ENCODE results near the gene GSTT2.
"Not testable (repeated sequence)": the region's sequence is repeated elsewhere in the genome, so short reads cannot be mapped to it uniquely, and the experiment has no call there.

Gene GSTT2

DNA sequence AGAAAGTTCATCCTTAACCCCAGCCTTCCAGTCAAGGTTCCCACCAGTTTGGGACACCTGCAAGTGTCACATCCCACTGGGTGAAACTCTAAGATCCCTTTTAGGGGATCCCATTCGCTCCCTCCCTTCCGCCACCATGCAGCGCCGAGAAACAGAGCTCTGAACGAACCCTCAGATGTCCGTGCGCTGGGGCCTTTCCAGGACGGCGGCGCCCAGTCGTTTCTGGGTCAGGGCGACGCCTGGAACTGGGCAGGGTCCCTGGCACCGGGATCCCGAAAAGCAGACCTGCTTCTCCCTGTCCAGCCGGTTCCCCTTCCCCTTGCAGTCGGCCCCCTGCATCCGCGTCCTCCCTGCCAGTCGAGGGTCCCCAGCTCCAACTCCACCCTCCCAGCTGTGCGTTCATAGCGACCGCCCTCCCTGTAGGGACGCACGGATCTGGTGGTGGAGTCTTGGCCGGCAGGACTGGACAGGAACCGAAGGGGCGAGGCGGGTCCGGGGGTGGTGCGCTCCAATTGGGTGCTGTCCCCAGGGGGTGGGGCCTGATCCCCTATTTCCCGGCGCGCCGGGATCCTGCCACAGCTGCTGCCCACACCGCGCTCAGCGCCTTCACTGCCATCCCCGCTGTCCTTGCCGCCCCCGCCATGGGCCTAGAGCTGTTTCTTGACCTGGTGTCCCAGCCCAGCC lies at the start of gene GSTT2:
GSTT2 (plus strand) TSS at position 578 of the 684 bp plus-strand sequence.
- DNase-seq = not testable (repeated sequence)

DNA sequence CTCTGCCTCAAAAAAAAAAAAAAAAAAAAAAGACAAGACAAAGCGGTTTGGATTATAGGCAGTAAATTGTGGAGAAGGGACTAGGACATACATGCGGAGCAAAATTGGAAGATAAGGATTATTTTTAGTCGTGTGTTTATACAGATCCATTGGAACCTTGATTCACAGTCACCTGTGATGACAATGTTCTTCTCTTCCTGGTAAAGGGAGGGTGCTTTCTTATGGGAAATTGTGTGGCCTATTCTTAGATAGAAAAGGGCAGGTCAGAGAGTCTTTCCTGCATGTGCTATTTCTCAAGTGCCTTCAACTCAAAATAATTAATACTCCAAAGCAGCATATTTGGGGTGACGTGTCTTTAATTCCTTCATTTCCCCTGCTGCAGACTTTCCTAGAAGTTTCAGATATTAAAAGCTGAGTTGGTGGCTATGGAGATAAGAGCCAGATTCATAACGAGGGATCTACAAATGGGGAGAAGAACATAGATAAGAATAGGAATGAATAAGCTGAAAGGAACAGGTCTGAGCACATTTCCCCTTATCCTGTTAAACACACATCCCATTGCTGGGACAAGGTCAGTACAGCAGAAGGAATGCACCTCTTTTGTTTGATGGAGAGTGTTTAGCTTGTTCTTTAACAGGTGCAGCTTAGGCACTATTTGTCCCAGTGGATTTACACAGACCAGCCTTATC lies 41.5 kb upstream of the GSTT2 start:
- no peak for DNase-seq

DNA sequence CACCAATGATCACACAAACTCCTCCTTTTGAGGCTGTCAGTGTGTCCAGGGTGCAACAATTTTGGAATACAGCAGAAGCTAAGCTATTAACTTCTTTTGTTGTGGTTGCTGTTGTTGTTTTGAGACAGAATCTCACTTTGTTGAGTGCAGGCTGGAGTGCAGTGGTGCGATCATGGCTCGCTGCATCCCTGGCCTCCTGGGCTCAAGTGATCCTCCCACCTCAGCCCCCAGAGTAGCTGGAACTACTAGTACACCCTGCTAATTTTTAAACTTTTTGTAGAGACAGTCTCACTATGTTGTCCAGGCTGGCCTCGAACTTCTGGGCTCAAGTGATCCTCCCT lies 40.9 kb upstream of the GSTT2 start:
- DNase-seq = no peak

DNA sequence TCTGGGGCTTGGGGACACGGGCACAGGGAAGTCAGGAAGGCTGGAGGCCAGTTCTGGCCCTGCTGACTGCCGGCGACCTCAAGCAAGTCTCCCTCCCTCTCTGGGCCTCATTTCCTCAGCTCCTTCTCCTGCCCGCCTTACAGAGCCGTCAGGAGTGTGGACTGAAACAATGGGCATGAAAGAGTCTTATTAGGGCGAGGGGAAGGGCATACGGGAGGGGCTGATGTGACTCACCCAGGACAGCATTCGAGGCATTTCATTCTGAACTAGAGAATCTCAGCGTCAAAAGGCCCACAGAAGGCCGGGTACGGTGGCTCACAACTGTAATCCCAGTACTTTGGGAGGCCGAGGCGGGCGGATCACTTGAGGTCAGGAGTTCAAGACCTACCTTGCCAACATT lies 39.8 kb upstream of the GSTT2 start:
- not testable (repeated sequence) for DNase-seq

DNA sequence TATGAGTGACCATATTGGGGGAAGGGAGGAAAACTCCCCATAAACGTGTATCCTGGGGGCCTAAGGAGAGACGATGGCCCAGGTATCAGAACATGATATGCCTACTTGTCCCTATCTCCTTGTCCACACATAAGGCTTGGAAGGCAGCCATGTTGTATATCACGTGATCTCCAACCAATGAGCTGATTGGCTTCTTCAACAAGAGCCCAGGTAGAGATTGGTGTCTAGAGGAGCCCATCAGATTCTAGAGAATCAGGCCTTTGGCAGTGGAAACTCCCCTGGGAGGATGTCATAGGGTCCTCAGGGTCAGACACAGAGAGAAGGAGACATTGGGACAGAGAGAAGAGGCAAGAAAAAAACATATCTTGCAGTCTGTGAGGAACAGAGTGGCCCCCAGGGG lies 32.5 kb upstream of the GSTT2 start:
- not testable (repeated sequence) for DNase-seq

DNA sequence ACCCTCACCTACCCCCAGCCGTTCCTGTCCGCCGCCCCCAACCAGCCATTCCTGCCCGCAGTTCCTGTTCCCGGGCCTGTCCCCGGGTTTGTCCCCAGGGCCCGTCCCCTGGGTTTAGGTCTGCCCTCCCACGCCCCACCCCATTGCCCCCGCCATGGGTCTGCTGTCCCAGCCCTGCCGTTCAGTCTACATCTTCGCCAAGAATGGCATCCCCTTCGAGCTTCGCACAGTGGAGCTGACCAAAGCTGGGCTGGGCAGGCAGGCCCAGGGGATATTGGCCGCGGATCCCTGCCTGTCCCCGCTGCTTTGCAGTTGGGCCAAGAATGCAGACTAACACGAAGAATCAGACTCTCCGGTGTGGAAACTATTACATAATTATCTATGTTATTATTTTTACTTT lies 30.2 kb upstream of the GSTT2 start:
- DNase-seq = not testable (repeated sequence)

DNA sequence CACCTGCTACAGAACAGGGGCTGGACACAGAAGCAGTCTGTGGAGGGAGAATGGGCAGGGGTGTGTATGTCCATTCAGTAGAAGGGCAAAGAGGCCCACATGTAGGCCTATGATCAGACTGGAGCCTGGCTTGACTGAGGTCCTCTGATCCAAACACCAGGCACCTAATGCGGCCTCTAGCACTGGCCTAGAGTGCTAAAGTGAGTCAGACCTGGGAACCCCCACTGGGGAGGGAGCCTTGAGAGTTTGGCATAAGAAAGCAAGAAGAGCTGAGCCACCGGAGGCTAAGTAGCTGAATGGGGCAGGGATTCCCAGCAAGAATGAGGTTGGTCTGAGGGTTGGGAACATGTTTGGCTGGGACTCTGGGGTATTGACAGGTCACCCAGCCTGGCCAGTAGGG lies 28.6 kb upstream of the GSTT2 start:
- DNase-seq = not testable (repeated sequence)

DNA sequence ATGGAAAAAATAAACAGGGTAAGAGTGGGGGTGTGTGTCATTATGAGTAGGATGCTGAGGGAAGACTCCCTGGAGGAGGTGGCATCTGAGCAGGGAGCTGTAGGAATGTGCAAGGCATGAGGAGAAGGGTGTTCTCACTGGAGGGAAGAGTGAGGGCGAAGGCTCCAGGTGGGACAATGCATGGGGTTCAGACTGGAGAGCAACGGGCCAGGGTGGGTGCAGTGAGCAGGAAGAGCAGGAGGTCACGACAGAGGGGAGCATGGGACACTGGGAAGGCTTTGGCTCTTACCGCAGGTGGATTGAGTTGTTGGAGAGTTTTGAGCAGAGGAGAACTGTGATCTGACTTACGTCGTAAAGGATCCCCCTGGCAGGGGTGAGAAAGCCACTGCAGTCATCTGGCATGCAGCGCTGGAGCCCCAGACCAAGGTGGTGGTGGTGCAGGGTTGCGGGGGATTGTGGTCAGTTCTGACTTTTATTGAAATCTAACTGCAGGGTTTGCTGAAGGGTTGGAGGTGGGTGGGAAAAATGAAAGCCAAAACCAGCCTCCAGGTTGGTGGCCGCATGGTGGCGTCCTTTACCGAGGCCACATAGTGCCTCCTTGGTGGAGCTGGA lies 27.0 kb upstream of the GSTT2 start:
- DNase-seq = not testable (repeated sequence)

DNA sequence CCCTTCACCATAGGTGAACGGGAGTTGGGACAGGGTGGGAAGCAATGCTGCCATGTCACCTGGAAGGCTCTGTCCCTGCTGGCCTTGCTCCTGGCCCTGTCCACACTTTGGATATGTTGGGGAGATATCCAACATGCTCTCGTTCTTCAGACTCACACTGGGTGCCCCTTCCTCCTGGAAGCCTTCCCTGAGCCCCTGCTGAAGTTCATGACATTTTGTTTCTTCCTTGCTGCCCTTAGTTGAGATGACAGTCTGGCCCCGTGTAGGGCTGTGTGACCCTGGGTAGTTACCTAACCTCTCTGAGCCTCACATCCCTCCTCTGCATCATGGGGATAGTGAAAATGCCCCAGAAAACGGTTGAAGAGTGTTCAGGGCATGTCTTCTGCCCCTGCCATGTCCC lies 26.4 kb upstream of the GSTT2 start:
- not testable (repeated sequence) for DNase-seq

DNA sequence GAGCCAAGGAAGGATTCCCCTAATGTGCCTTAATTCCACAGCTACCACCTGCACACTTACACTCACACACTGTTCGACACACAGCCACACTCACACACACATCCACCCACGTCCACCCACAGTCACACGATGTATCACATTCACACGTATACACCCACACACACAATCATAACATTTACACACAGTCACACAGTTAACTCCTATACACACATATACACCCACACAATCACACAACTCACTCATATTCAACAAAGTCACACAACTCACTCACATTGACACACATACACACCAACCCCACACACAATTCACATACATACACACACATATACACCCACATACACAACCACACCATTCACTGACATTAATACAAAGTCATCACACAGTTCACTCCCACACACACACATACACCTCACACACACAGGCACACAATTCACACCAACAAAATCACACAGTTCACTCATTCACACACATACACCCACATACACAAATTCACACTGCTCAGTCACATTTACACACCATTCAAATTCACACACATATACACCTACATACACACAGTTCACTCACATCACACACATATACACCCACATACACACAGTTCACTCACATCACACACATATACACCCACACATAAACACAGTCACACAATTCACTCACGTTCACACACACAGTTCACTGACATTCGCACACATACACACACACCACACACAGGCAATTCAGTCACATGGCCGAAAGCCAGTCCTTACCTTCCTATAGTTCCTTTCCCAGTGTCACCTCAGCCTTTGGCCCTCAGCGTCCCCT lies 25.5 kb upstream of the GSTT2 start:
- not testable (repeated sequence) for DNase-seq

DNA sequence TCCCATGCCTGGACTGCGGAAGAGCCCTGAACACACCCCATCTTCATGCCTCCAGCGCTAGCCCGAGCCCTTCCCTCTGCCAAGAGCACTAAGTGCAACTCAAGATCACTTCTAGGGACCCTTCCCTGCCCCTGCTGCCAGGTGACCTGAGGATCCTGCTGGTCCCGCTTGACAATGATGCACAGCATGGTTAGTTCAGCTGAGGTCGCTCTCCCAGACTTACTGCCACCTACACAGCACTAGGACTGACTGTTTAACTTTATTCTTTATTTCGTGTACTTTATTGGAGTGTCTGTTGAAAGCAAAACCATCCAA lies 25.0 kb upstream of the GSTT2 start:
- DNase-seq = not testable (repeated sequence)

DNA sequence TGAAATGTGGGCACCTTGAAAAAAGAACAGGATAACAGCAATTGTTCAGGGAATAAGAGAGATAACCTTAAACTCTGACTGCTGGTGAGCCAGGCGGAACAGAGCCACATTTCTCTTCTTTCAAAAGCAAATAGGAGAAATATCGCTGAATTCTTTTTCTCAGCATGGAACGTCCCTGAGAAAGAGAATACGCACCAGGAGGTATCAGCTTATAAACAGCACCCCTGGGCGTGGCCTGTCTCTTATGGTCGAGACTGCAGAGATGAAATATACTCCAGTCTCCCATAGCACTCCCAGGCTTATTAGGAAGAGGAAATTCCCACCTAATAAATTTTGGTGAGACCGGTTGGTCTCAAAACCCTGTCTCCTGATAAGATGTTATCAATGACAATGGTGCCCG lies 24.0 kb upstream of the GSTT2 start:
- DNase-seq = not testable (repeated sequence)

DNA sequence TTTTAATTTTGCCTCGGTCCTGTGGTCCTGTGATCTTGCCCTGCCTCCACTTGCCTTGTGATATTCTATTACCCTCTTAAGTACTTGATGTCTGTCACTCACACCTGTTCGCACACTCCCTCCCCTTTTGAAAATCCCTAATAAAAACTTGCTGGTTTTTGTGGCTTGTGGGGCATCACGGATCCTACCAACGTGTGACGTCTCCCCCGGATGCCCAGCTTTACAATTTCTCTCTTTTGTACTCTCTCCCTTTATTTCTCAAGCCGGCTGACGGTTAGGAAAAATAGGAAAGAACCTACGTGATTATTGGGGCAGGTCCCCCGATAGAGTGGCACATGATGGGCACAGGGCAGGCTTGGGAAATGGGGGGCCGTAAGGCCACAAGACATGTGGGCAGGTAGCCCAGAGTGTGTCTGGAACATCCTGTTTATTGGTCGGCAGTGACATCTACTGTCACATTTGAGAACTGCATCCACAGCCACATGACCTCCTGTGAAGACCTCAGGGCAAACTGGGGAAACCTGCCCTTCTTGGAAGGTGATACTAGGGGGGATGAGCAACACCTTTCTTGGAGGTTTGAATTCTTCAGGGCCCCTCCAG lies 23.5 kb upstream of the GSTT2 start:
- DNase-seq = peak; percentile 35 to 77

DNA sequence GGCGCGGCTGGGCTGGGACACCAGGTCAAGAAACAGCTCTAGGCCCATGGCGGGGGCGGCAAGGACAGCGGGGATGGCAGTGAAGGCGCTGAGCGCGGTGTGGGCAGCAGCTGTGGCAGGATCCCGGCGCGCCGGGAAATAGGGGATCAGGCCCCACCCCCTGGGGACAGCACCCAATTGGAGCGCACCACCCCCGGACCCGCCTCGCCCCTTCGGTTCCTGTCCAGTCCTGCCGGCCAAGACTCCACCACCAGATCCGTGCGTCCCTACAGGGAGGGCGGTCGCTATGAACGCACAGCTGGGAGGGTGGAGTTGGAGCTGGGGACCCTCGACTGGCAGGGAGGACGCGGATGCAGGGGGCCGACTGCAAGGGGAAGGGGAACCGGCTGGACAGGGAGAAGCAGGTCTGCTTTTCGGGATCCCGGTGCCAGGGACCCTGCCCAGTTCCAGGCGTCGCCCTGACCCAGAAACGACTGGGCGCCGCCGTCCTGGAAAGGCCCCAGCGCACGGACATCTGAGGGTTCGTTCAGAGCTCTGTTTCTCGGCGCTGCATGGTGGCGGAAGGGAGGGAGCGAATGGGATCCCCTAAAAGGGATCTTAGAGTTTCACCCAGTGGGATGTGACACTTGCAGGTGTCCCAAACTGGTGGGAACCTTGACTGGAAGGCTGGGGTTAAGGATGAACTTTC lies 18.7 kb upstream of the GSTT2 start, which contains the start of gene GSTT2B:
GSTT2B (minus strand) TSS at position 112 of the 688 bp plus-strand sequence; CDS start at position 48, 64 bp downstream.
- not testable (repeated sequence) for DNase-seq

DNA sequence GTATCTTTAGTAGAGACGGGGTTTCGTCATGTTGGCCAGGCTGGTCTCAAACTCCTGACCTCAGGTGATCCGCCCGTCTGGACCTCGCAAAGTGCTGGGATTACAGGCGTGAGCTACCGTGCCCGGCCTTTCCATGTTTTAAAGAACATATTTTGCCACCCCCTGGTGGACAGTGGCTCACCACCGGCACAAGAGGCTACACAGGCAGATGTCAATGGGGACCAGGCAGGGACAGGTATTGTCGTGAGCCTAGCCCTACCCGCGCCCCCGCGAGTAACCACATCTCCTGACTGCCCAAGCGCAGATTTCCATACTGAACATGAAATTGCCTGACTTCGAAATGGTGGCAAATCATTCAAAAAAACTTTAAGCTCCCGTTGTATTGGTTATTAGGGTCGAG lies 13.8 kb upstream of the GSTT2 start:
- not testable (repeated sequence) for DNase-seq

DNA sequence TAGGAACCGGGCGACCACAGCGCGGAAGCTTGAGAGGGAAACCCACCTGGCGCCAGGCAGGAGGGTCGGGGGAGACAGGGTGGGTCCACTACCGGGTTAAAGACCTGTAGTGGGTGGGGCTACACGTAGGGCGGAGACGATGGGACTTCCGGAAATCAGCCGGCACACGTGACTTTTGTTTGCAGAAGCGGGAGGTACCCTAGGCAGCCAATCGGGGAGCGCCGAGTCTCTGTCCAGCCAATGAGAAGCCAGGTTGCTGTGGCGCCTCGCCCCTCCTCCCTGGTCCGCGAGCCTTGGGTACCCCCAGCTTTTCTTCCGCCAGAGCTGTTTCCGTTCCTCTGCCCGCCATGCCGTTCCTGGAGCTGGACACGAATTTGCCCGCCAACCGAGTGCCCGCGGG lies 13.4 kb upstream of the GSTT2 start, which contains the start of gene DDTL:
DDTL (plus strand) TSS at position 321 of the 400 bp plus-strand sequence; CDS start at position 348, 27 bp downstream.
- DNase-seq = not testable (repeated sequence)

DNA sequence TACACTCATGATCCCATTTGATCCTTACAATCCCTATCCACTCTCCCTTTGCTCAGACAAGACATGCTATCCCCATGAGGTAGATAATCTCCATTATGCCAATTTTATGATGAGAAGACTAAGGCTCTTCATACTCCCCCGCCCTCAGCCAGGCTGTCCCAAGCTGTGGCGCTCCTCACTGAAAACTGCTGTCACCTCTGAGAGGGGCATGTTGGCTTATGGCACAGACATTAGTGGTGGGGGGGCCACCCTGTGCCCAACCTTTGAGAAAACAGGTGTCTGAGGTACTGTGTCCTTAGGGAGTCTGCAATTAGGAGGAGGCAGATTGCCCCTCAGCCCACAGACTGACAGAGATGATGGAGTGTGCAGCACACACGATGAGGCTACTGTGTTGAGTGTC lies 10.9 kb upstream of the GSTT2 start:
- no peak for DNase-seq

DNA sequence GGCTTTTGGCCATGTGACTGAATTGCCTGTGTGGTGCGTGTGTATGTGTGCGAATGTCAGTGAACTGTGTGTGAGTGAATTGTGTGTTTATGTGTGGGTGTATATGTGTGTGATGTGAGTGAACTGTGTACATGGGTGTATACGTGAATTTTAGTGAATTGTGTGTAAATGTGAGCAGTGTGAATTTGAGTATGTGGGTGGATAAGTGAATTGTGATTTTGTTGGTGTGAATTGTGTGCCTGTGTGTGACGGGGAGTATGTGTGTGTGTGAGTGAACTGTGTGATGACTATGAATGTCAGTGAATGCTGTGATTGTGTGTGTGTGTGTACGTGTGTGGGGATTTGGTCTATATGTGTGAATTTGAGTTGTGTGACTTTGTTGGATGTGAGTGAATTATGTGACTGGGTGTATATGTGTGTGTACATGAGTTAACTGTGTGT lies 9.7 kb upstream of the GSTT2 start:
- no peak for DNase-seq

DNA sequence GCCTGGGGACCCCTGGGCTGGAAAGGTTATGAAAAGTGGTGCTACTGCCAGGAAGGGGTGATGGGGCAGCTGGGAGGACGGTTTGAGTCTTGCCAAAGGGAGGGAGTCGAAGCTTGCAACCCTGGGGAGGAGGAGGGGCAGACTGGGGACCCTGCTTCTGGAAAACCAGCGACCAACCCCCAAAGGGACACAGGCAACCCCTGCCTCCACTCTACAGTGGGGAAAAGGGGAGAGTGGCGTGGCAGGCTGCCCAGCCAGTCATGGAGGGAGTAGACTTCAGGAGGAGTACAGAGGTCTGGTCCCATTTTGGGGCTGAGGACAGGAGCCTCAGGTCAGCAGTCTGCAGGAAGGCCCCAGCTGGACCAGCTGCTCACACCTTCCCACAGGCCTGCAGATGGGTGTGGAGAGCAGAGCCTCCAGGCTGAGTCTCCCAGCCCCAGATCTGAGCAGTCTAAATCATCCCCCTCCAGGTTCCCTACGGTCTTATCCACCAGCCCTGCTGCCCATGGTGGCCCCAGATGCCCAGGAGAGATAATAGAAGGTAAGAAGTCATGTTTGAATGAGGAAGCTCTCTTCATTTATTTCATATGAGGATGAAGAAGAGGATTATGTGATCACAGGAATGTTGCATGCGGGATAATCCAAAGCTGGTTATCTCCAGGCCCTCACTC lies 9.0 kb upstream of the GSTT2 start:
- DNase-seq = no peak

DNA sequence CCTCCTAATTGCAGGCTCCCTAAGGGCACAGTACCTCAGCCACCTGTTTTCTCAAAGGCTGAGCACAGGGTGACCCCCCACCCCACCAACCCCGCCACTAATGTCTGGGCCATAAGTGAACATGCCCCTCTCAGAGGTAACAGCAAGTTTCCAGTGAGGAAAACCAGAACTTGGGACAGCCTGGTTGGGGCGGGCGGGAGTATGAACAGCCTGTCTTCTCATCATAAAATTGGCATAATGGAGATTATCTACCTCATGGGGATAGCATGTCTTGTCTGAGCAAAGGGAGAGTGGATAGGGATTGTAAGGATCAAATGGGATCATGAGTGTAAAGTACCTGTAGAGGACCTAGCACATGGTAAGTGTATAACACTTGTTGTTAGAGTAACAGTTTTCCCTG lies 8.0 kb upstream of the GSTT2 start:
- not testable (repeated sequence) for DNase-seq

DNA sequence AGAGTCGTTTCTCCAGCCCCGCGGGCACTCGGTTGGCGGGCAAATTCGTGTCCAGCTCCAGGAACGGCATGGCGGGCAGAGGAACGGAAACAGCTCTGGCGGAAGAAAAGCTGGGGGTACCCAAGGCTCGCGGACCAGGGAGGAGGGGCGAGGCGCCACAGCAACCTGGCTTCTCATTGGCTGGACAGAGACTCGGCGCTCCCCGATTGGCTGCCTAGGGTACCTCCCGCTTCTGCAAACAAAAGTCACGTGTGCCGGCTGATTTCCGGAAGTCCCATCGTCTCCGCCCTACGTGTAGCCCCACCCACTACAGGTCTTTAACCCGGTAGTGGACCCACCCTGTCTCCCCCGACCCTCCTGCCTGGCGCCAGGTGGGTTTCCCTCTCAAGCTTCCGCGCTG lies 5.6 kb upstream of the GSTT2 start, which contains the start of gene DDT:
DDT (minus strand) TSS at position 97 of the 400 bp plus-strand sequence; CDS start at position 70, 27 bp downstream.
- DNase-seq = not testable (repeated sequence)

Measured in SHP77 (cell line).